Right lobe of liver (tissue), 4 donors: ENCODE results near the gene AHNAK2.

Experiments
- CTCF ChIP-seq, 4 donors: fragments of 200-600 bp in 3 of 4; fragments of 450-650 bp in 1 of 4; IDR thresholded peaks; one replicate each; pipeline versions ENCODE4 v1.5.1 to v1.8.0; 2016 to 2022; ENCODE audit warnings: antibody characterized with exemption in 4 of 4, mild to moderate bottlenecking in 2 of 4
- POLR2A ChIP-seq: fragments of 450-650 bp; IDR thresholded peaks from one replicate; pipeline ENCODE4 v1.6.1; 2017; ENCODE audit warnings: antibody characterized with exemption, mild to moderate bottlenecking
- donor health status: DM: no; HTN: no; CAD: no.
- donor health status: DM: no; HTN: no; CAD: no.
- donor health status: DM: no; HTN: yes; CAD: no.

- TF ChIP-seq CTCF (IDR thresholded peaks at IDR 0.05) (no peak), POLR2A (peak; percentile 74)
These were observed 1.8 kb upstream of the AHNAK2 start for GRCh38 chr14:104979758-104980610.
